Ramos (cell line): ENCODE measurements around the gene PVALB.

Experiments
- in situ Hi-C: fragments of 300-500 bp; cut with MboI; formaldehyde crosslinking; loops from one replicate; pipeline ENCODE4 v1.14.3; 2022; ENCODE audit warnings: low sequenced_read_pairs; ENCODE audit not compliant: unreplicated experiment

PVALB gene

DNA sequence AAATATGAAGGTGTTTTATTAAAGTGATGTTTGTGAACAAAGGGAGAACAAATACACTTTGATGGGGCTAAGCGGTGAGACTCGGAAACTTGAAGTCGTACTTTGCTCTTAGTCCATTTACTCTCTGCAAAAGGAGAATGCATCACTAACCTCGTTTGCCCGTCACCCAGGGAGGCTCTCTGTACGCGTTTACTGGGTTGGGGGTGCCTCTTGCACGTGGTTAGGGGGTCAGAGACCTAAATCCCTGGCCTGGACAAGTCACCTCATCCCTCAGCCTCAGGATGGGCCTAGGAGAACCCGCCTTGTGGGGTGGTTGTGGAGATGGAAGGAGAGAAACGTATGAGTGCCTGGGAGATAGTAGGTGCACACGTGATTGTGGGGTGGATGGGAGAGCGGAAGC is 40.1 kb downstream of the PVALB start:
- in situ Hi-C loops: no loop called here

DNA sequence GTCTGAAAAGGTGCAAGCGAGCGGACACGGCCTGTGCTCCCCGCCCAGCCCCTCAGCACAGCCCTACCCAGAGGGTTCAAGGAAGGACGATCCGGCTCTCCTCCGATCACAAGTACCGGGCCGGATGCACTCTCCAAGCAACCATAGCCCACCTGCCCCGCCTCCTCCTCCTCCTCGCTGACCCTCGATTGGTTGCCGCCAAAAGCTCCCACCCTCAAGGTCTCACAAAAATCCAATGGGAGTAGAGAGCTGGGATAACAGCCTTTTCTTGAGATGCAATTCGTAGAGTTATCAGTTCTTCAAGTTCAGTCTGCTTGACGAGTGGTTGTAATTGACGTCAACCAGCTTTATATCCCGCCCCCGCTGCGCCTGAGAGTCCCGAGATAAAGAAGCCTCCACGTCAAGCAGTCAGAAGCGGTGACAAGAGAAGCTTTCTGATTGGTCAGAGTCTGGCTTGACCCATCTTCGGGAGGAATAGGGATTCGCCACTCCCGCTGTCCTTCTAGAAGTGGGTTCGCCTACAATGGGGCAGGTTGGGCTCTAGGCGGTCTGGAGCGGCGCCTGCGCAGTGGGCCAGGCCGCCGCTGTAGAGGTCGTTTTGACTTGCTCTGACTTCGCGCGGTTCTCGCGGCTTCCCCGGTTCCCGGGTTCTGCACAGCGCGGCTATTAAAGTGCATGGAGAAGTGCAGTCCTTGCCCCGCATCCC is 40.7 kb downstream of the PVALB start, which contains the start of gene IFT27:
Gene IFT27 (minus strand): TSS at position 156 of the 706 bp plus-strand sequence. CDS start 412 bp downstream, outside the sequence.
- in situ Hi-C loops: no loop called here

DNA sequence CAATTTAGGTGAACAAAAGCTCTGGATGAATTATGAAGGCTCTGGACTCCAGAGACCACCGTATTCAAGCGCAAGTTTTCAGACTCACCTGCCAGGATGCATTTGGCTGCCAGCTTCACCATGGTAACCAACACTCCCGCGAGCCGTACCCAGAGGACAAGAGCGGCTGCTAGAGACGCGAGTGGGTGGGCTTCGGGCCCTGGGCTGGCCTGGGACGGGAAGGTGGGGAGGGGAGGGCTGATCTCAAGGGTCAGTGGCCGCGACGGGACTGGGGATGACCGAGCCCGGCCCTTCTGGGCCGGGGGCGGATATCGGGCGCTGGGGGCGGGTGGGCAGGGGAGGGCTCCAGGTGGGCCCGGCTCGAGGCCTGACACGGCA is 41.3 kb downstream of the PVALB start:
- in situ Hi-C loops: no loop called here

DNA sequence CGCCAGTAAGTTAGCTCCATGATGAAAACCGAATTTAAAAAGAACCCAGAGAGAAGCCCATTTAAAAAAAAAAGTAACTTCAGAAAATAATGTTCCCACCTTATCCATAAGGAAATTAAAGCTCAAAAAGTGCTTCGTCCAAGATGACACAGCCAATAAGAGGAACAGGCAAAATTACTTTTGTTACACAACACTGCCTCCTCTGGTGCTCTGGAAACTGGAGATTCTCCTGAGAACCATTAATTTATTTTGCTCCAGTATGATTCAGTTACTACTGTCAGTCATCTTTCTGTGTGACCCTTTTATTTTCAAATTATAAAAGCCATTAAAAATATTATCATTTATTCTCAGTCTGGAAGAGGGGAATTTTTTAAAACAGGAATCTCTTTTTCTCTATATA is 42.9 kb downstream of the PVALB start:
- in situ Hi-C loops: no loop called here

DNA sequence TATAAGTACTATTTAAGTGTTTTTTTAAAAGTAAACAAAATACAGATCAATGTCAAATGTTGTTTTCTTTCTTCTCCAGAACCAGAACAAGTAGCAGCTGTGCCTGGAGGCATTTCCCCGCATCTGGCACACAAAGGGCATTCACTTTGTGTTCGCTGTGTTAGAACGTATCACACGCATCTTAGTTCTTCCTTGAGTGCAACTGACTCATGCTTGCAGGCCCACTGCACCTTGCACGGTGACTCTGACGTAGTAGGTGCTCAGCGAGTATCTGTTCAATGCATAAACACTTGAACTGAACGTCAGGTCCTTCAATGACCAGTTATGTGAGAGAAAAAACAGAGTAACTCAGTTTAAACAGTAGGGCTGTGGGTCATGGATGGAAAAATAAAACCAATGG is 44.4 kb downstream of the PVALB start:
- in situ Hi-C loops: no loop called here

GRCh38 chr22:36771356-36772063 is 45.3 kb downstream of the PVALB start:
- in situ Hi-C loops: no loop called here

DNA sequence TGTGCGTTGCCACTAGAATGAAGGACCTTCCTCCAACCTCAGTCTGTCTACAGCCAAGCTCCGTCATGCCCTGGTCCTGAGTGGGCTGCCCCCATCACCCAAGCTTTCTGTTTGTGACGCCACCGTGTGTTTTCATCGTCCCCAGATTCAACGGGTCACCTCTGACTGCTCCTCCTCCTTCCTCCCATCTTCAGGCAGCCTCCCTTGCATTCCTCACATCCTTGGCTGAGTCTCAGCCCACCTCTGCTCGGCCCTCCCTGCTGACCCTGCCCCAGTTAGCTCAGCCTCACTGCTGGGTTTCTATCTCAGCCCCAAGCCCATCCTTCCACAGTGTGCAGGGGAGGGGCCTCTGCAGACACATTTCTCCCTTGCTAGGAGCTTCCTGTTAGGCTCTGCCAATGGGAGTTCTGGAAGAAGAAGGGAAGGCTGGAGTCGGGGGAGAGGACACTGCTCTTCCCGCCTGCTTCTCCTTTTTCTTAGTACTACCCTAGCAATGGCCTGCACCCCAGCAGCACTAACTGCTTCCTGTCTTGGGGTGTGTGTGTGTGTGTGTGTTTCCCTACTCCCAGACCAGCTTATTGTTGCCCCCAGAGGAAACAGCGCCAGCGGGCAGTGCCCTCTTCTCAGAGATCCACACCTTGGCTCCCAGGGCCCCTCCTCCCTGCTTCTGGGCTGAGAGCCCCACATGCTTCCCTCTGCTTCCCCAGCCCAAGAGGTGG is 46.2 kb downstream of the PVALB start:
- in situ Hi-C loops: no loop called here

DNA sequence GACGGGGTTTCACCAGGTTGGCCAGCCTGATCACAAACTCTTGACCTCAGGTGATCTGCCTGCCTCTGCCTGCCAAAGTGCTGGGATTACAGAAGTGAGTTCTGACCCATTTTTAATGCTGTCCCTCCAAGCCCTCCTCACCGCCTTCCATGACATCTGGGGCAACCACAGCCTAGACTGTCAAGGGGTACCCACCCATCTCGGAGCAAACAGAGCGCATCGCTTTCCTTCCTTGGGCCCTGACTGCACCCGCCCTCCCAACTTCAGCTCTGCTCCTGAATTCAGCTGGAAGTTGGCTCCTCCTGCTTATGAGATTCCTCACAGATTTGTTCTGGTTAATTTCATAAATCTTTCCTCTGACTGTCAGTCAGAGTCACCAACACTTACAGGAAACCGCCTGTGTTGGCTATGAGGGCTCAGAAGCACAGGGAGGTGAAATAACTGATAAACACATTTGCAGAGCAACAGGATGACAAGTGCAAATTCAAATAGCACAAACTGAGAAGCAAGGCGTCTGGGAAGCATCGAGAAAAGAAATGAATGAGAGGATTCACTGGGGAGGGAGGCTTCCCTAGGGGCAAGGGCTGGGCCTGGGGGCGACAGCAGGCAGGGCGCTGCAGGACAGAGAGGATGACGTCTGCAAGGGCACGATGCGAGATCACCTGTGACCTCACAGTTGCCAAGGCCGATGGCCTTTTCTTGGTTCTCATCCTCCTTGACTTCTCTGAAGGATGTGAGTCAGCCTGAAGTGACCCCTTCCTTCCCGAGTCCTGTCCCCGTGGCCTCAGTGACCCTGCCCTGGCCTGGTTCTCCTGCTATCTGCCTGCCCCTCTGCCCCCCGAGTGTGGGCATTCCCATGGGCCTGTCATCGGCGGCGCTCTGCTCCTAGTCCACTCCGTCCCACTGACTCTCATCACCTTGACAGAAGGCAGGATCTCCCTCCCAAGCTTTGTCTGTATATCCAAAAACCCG is 47.0 kb downstream of the PVALB start:
- in situ Hi-C loops: no loop called here

DNA sequence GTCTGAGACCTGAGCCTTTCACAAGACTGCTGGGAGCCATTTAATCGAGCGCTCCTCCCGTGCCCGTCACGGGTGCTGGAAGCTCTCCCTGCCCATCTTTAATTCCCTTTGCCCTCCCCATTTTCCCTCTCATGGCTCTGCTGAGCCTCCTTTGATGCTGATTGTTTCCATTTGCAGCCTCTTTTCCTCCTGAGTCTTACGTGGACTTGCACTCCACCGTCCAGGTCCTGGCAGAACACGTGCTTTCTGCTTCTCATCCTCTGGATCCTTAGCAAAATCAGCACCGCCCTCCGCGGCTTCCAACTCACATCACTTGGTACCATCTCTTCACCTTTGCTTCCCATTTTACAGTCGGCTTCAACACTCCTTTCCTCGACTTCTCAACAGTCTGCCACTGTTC is 48.2 kb downstream of the PVALB start:
- in situ Hi-C loops: no loop called here

DNA sequence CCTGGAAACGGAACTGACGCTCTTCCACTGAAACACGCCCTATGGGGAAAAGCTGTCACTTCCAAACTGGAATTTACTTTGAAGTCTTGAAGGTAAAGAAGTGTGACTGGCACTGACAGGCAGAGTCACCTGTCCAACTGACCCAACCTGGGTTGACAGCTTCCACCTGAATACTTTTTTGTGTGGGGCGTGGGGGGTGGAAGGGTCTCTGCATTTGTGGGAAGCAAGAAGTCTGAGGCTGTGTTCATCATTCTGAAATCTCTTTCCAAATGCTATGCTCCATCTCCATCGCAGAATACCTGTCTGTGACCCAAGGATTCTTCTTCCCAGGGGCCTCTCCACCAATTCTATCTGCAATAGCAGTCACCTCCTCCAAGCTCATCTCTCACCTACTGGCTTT is 48.7 kb downstream of the PVALB start:
- in situ Hi-C loops: no loop called here

- in situ Hi-C loops: no loop called here
These were observed 49.6 kb downstream of the PVALB start for GRCh38 chr22:36767035-36767775.

GRCh38 chr22:36765943-36766450 is 50.8 kb downstream of the PVALB start:
- in situ Hi-C loops: no loop called here

- in situ Hi-C loops: no loop called here
These were observed 51.5 kb downstream of the PVALB start for GRCh38 chr22:36765131-36765942.

GRCh38 chr22:36764641-36765040 is 52.2 kb downstream of the PVALB start:
- in situ Hi-C loops: no loop called here

GRCh38 chr22:36764060-36764459 is 52.8 kb downstream of the PVALB start:
- in situ Hi-C loops: no loop called here

DNA sequence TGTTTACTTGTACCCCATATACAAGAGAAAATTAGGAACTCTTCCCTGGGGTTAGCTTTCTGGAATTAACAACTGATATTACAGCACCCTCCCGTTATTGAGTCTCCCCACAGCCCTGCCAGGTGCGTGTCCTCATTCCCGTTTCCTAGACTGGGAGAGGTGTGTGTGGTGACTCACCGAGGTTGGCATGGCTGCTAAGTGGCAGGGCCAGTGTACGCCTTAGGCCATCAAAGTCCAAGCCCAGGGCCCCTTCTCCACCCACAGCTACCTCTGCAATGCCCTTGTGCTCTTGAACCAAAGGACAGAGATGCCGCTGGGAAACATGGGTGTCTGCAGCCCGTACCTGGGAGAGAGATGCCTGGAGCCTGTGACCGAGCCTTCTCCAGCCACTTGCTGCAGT is 53.3 kb downstream of the PVALB start:
- in situ Hi-C loops: no loop called here

DNA sequence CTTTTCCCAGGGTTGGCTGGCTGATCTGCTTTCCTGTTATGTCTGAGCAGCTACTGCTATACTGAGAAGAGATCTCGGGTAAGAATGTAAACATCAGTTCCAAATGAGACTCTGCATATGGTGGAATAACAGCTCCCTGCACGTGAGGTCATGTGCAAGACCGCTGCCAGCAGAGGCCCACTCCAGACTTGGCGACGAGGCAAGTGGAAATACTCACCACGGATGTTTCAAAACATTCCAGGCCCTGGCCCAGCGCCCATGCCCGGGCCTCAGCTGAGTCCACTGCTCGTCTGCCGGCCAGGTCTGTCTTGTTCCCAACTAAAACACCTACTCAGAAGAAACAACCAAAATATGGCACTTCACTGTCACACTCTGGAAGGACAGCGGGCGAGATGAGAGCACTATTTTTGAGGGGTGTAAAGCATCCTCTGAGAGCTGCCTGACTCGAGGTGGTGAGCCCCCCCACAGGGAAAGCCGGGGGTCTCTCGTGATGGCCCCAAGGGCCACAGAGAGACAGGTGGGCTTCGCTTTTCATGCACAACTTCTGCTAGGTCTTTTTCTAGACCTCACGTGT is 54.1 kb downstream of the PVALB start:
- in situ Hi-C loops: no loop called here

DNA sequence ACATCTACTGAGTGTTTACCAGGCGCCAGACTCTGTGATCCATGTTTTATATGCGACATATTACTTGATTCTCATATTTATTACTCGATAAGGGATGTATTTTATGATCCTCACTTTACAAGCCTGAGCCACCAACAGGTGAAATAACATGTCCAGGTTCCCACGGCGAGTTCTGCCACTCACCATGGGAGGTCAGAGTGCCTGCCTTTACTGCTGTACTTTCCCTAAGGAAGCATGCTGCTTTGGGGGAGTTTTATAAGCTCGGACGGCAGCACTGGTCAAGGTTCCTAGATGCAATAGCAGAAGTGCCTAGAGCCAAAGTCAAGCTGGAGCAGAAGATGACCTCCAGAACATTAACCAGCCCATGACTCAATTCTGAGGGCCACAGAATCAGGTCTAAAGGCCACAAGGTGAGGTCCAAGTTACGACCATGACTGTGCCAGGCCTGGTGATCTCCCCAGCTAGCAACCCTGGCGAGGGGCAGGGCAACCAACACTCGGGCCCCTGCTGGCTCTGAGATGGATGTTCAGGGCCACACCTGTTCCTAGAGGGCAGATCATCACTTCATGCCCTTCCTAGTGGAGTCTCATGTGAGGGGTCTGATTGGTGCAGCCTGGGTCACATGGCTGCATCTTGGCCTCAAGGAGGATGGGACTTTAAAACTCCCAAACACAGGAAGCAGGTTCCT is 55.1 kb downstream of the PVALB start:
- in situ Hi-C loops: no loop called here
